A549 treated with RU486 at 1 μM for 4 hours (cell line): Measurements from ENCODE around the gene PRSS35. TPM values are rescaled to one million over a fixed set of nuclear protein-coding genes. Genes with fewer than 3 reads are reported as not detected.

Experiments used
- total RNA-seq: library from RNA; stranded (reverse); fragments of 200-300 nt; extraction: Qiagen RNA extraction; gene quantifications from 5 replicates; pipeline ENCODE4 v1.2.3, GENCODE V29; 2022; ENCODE audit warnings: low read depth

The PRSS35 gene
- 0.08 to 0.09 TPM in 2 of 5 replicates, not detected in the others for total RNA-seq

GRCh38 chr6:83511901-83512681, at the start of gene PRSS35:
TSS of gene PRSS35 (plus strand) at chr6:83512534. CDS start at chr6:83523442, 10,908 bp downstream.

Other genes with a start within 250 kb of the PRSS35 start
- 32.6 to 47.6 TPM (median 41.6 TPM) in 5 replicates for gene ME1, start 81.5 kb upstream of the PRSS35 start, total RNA-seq
- gene SNAP91, start 196.6 kb downstream of the PRSS35 start, total RNA-seq: 0.26 to 0.46 TPM (median 0.31 TPM) in 4 of 5 replicates, not detected in the other